Stimulated activated CD8-positive, alpha-beta memory T cell treated with anti-CD3 and anti-CD28 coated beads, Interleukin-2, amount 100 ng/mL, for 48 hours (primary cell): Measurements from ENCODE around the gene DNAJB1.
A peak's percentile ranks its signal among the peaks of the same experiment; 100 is the strongest.

Experiments used
- DNase-seq, 2 donors: peaks; one replicate each; pipeline ENCODE4 v3.0.0-alpha.2; 2020; ENCODE audit warnings: low read depth in 2 of 2

Gene DNAJB1

GRCh38 chr19:14473073-14473977, 44.9 kb downstream of the DNAJB1 start:
- DNase-seq: no peak

- DNase-seq: peak; percentile 82 to 83
Observed at GRCh38 chr19:14472202-14472938, 45.8 kb downstream of the DNAJB1 start.

GRCh38 chr19:14471436-14472187, 46.6 kb downstream of the DNAJB1 start:
- no peak for DNase-seq

GRCh38 chr19:14470031-14470876, 47.9 kb downstream of the DNAJB1 start:
- DNase-seq: no peak

GRCh38 chr19:14467816-14468215, 50.4 kb downstream of the DNAJB1 start:
- no peak for DNase-seq

- no peak for DNase-seq
Observed at GRCh38 chr19:14467391-14467790, 50.8 kb downstream of the DNAJB1 start.
